Neural progenitor cell (in vitro differentiated cells): Measurements from ENCODE around the gene HSD17B13.

Experiments used
- CTCF ChIP-seq: fragments of 200-600 bp; sonication (generic); IDR thresholded peaks from 2 replicates; pipeline ENCODE4 v1.5.1; 2017; ENCODE audit warnings: antibody characterized with exemption, mild to moderate bottlenecking
- EZH2 ChIP-seq: fragments of 200-600 bp; sonication (generic); IDR thresholded peaks from 2 replicates; pipeline ENCODE4 v1.6.1; 2017; ENCODE audit warnings: antibody characterized with exemption, mild to moderate bottlenecking, moderate library complexity

GRCh38 chr4:87257523-87257922 is 65.2 kb downstream of the HSD17B13 start:
- TF ChIP-seq CTCF, result no peak
- no peak for TF ChIP-seq EZH2
